ENCODE results near the gene WDR17.

The WDR17 gene

GRCh38 chr4:176066757-176067156 lies 1.1 kb downstream of the WDR17 start:
- Histone ChIP-seq H2AFZ (no peak overlapping the region), H3K4me1 (no peaks in the 10 kb centered on the region), H3K36me3 (ENCODE audit: control insufficient read depth, insufficient read depth, low read length) (no peaks in the 10 kb centered on the region), H3K27me3 (ENCODE audit: control insufficient read depth, insufficient read depth, low read length) (no peaks in the 10 kb centered on the region), H3K9ac (no peak overlapping the region), H3K27ac (no peak overlapping the region), H3K4me3 (ENCODE audit: low read depth, low read length) (no peak overlapping the region), H3K4me2 (ENCODE audit: low read length) (no peak overlapping the region), H3K9me3 (ENCODE audit: control insufficient read depth, low read length) (no peaks in the 10 kb centered on the region), H3K79me2 (no peaks in the 10 kb centered on the region)
- TF ChIP-seq CTCF (IDR thresholded peaks at IDR 0.05), result no peak

- Histone ChIP-seq H3K4me1 (no peaks in the 10 kb centered on the region), H3K9ac (no peak overlapping the region), H3K4me3 (ENCODE audit: low read depth, low read length) (no peak overlapping the region), H3K9me3 (ENCODE audit: control insufficient read depth, low read length) (no peaks in the 10 kb centered on the region), H3K36me3 (ENCODE audit: control insufficient read depth, insufficient read depth, low read length) (no peaks in the 10 kb centered on the region), H3K4me2 (ENCODE audit: low read length) (no peak overlapping the region), H2AFZ (no peak overlapping the region), H3K79me2 (no peaks in the 10 kb centered on the region), H3K27ac (no peak overlapping the region), H3K27me3 (ENCODE audit: control insufficient read depth, insufficient read depth, low read length) (no peaks in the 10 kb centered on the region)
- no peak for TF ChIP-seq CTCF (IDR thresholded peaks at IDR 0.05)
Observed at GRCh38 chr4:176077561-176077960, 11.9 kb downstream of the WDR17 start.

GRCh38 chr4:176084769-176085168 lies 19.1 kb downstream of the WDR17 start:
- H3K4me3 ChIP-seq (ENCODE audit: low read depth, low read length), result no peak overlapping the region
- no peaks in the 10 kb centered on the region for H3K9me3 ChIP-seq (ENCODE audit: control insufficient read depth, low read length)
- H3K36me3 ChIP-seq (ENCODE audit: control insufficient read depth, insufficient read depth, low read length), result no peaks in the 10 kb centered on the region
- no peak for TF ChIP-seq CTCF (IDR thresholded peaks at IDR 0.05)
- no peaks in the 10 kb centered on the region for H3K27me3 ChIP-seq (ENCODE audit: control insufficient read depth, insufficient read depth, low read length)
- no peak overlapping the region for H3K27ac ChIP-seq
- no peak overlapping the region for H3K9ac ChIP-seq
- no peaks in the 10 kb centered on the region for H3K79me2 ChIP-seq
- no peak overlapping the region for H3K4me2 ChIP-seq (ENCODE audit: low read length)
- no peak overlapping the region for H2AFZ ChIP-seq
- no peaks in the 10 kb centered on the region for H3K4me1 ChIP-seq

GRCh38 chr4:176090115-176090514 lies 24.5 kb downstream of the WDR17 start:
- Histone ChIP-seq H3K27ac (no peak overlapping the region), H3K9ac (no peak overlapping the region), H3K4me2 (ENCODE audit: low read length) (no peak overlapping the region), H3K9me3 (ENCODE audit: control insufficient read depth, low read length) (no peaks in the 10 kb centered on the region), H3K36me3 (ENCODE audit: control insufficient read depth, insufficient read depth, low read length) (no peaks in the 10 kb centered on the region), H3K79me2 (no peaks in the 10 kb centered on the region), H3K4me3 (ENCODE audit: low read depth, low read length) (no peak overlapping the region), H3K4me1 (no peaks in the 10 kb centered on the region), H3K27me3 (ENCODE audit: control insufficient read depth, insufficient read depth, low read length) (no peaks in the 10 kb centered on the region), H2AFZ (no peak overlapping the region)
- TF ChIP-seq CTCF (IDR thresholded peaks at IDR 0.05), result no peak

GRCh38 chr4:176099314-176099713 lies 33.7 kb downstream of the WDR17 start:
- Histone ChIP-seq H3K4me1 (no peaks in the 10 kb centered on the region), H3K79me2 (peaks cover 3% of the 10 kb centered on the region), H3K4me3 (ENCODE audit: low read depth, low read length) (no peak overlapping the region), H2AFZ (no peak overlapping the region), H3K9me3 (ENCODE audit: control insufficient read depth, low read length) (no peaks in the 10 kb centered on the region), H3K4me2 (ENCODE audit: low read length) (no peak overlapping the region), H3K27me3 (ENCODE audit: control insufficient read depth, insufficient read depth, low read length) (no peaks in the 10 kb centered on the region), H3K27ac (no peak overlapping the region), H3K36me3 (ENCODE audit: control insufficient read depth, insufficient read depth, low read length) (no peaks in the 10 kb centered on the region), H3K9ac (no peak overlapping the region)
- no peak for TF ChIP-seq CTCF (IDR thresholded peaks at IDR 0.05)
